ENCODE data around the gene KIAA0825.

Gene KIAA0825

GRCh38 chr5:94433397-94434163 lies 184.8 kb downstream of the KIAA0825 start:
- DNase-seq, result no peak

GRCh38 chr5:94432499-94432898 lies 185.9 kb downstream of the KIAA0825 start:
- DNase-seq, result no peak

GRCh38 chr5:94431696-94432095 lies 186.7 kb downstream of the KIAA0825 start:
- no peak for DNase-seq

- DNase-seq, result no peak
These were observed 188.8 kb downstream of the KIAA0825 start for GRCh38 chr5:94429566-94429965.

GRCh38 chr5:94425396-94425795 lies 193.0 kb downstream of the KIAA0825 start:
- DNase-seq, result no peak

GRCh38 chr5:94423411-94423810 lies 195.0 kb downstream of the KIAA0825 start:
- DNase-seq, result no peak

- no peak for DNase-seq
These were observed 195.6 kb downstream of the KIAA0825 start for GRCh38 chr5:94422812-94423211.

- no peak for DNase-seq
These were observed 197.5 kb downstream of the KIAA0825 start for GRCh38 chr5:94420885-94421284.

GRCh38 chr5:94415798-94416197 lies 202.6 kb downstream of the KIAA0825 start:
- DNase-seq, result no peak

GRCh38 chr5:94409440-94409839 lies 209.0 kb downstream of the KIAA0825 start:
- no peak for DNase-seq

- DNase-seq, result no peak
These were observed 211.4 kb downstream of the KIAA0825 start for GRCh38 chr5:94407023-94407422.

GRCh38 chr5:94403483-94403882 lies 214.9 kb downstream of the KIAA0825 start:
- no peak for DNase-seq

GRCh38 chr5:94402096-94402495 lies 216.3 kb downstream of the KIAA0825 start:
- DNase-seq, result no peak

- DNase-seq, result no peak
These were observed 220.9 kb downstream of the KIAA0825 start for GRCh38 chr5:94397508-94397907.

- DNase-seq, result no peak
These were observed 221.7 kb downstream of the KIAA0825 start for GRCh38 chr5:94396687-94397086.

GRCh38 chr5:94395468-94395867 lies 222.9 kb downstream of the KIAA0825 start:
- no peak for DNase-seq

- peak in 1 of 2 experiments; percentile 1 for DNase-seq
These were observed 226.4 kb downstream of the KIAA0825 start for GRCh38 chr5:94391996-94392395.

- no peak for DNase-seq
These were observed 228.9 kb downstream of the KIAA0825 start for GRCh38 chr5:94389515-94389899.

- DNase-seq, result no peak
These were observed 229.5 kb downstream of the KIAA0825 start for GRCh38 chr5:94388773-94389514.

- no peak for DNase-seq
These were observed 232.6 kb downstream of the KIAA0825 start for GRCh38 chr5:94385767-94386166.

- DNase-seq, result no peak
These were observed 240.3 kb downstream of the KIAA0825 start for GRCh38 chr5:94378062-94378461.

- DNase-seq, result peak; percentile 24 to 42
These were observed 241.6 kb downstream of the KIAA0825 start for GRCh38 chr5:94376672-94377345.

- no peak for DNase-seq
These were observed 242.6 kb downstream of the KIAA0825 start for GRCh38 chr5:94375801-94376200.

GRCh38 chr5:94374336-94374735 lies 244.1 kb downstream of the KIAA0825 start:
- DNase-seq, result no peak

Measured in NCI-H1930 (cell line).